ENCODE measurements around the gene DMD.

DMD gene

GRCh38 chrX:31697294-31697916, 1513.9 kb downstream of the DMD start:
- TF ChIP-seq CTCF (IDR thresholded peaks at IDR 0.05; ENCODE audit: insufficient read depth, missing control alignments) = no peak
- DNase-seq (ENCODE audit: insufficient read length, low spot score) (no peak), FAIRE-seq (no peak)

- FAIRE-seq = no peak
- TF ChIP-seq CTCF (IDR thresholded peaks at IDR 0.05; ENCODE audit: insufficient read depth, missing control alignments) = no peak
- DNase-seq (ENCODE audit: insufficient read length, low spot score) = no peak
Observed at GRCh38 chrX:31679861-31680260, 1531.5 kb downstream of the DMD start.

GRCh38 chrX:31670245-31670644, 1541.1 kb downstream of the DMD start:
- TF ChIP-seq CTCF (IDR thresholded peaks at IDR 0.05; ENCODE audit: insufficient read depth, missing control alignments) = no peak
- FAIRE-seq (no peak), DNase-seq (ENCODE audit: insufficient read length, low spot score) (no peak)

GRCh38 chrX:31665454-31665853, 1545.9 kb downstream of the DMD start:
- FAIRE-seq (no peak), DNase-seq (ENCODE audit: insufficient read length, low spot score) (no peak)
- TF ChIP-seq CTCF (IDR thresholded peaks at IDR 0.05; ENCODE audit: insufficient read depth, missing control alignments) = no peak

- no peak for FAIRE-seq
- DNase-seq (ENCODE audit: insufficient read length, low spot score) = no peak
Observed at GRCh38 chrX:31663172-31663571, 1548.2 kb downstream of the DMD start.

GRCh38 chrX:31661280-31661810, 1550.0 kb downstream of the DMD start:
- DNase-seq (ENCODE audit: insufficient read length, low spot score) = no peak
- no peak for FAIRE-seq
- no peak for TF ChIP-seq CTCF (IDR thresholded peaks at IDR 0.05; ENCODE audit: insufficient read depth, missing control alignments)

More at GRCh38 chrX:31663172-31663571, 1548.2 kb downstream of the DMD start:
- TF ChIP-seq CTCF (IDR thresholded peaks at IDR 0.05; ENCODE audit: insufficient read depth, missing control alignments) = no peak

GRCh38 chrX:31658360-31658759, 1553.0 kb downstream of the DMD start:
- peak; percentile 88 for FAIRE-seq
- no peak for DNase-seq (ENCODE audit: insufficient read length, low spot score)
- TF ChIP-seq CTCF (IDR thresholded peaks at IDR 0.05; ENCODE audit: insufficient read depth, missing control alignments) = peak; percentile 48

All from D721Med (cell line).